Kidney tubule cell (primary cell): ENCODE data around the gene ANKRD12.
A peak's percentile ranks its signal among the peaks of the same experiment; 100 is the strongest.

Source experiments
- DNase-seq: peaks from one replicate; pipeline ENCODE4 v3.0.0-alpha.2; 2018; ENCODE audit warnings: low spot score

Gene ANKRD12

DNA sequence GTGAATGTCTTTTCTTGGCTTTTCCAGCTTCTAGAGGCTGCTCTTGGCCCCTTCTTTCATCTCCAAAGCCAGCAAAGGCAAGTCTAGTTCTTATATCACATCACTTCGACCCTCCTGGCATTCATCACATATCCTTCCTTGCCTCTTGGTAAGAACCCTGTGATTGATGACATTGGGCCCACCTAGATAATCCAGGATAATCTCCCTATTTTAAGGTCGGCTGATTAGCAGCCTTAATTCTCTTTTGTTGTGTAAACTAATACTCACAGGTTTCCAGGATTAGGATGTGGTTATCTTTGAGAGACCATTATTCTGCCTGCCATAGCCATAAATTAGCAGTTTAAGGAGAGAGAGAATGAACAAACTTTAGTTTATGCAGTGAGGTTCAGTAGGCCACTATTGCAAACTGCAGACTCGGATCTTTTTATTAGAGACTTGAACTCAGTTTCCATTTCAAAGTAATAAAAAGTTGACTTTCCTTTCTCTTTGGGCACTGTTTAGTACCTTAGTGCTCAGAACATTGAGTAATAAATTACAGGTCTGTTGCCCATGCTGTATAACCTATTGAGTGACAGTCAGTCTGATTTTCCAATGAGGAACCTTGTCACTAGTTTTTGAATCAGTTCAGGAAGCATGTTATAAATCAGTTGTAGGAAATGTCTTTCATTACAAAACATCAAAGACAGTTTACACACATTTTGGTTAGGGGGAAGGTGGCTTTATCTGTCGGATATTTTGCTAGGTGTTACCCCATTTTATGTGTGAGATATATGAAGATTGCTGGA, 29.6 kb upstream of the ANKRD12 start:
- no peak for DNase-seq

DNA sequence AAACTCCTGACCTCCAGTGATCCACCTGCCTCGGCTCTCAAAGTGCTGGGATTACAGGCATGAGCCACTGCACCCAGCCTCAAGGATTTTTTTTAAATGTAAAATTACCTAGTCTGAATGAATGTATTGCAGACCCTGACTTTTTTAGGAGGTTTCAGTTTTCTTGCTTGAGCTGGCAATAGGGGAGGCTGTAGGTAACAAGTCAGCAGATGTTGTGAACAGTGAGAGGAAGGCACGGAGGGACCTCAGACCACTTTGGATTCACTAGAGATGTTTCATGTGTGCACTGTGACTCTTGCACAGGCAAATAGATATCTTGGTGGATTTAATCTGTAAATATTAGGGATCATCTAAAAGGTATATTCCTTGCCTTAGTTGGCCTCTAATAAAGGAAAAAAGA, 27.7 kb upstream of the ANKRD12 start:
- DNase-seq, result no peak

DNA sequence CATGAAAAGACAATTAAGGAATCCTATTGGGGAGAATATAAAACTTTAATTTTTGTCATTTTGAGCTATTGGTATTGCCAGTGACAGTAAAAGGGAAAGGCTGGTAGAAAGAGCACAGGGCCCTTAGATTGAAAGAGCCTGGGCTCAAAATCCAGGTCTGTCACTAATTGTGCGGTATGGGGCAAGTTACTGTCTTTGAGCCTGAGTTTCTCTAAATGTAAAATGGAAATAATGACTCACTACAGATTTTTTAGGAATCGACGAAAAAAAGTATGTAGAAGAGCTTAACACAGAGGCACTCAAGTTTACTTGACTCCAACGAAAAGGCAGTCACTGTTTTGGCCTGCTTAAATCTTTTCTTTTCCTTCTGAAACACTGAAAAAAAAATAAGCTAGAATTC, 27.1 kb upstream of the ANKRD12 start:
- no peak for DNase-seq

DNA sequence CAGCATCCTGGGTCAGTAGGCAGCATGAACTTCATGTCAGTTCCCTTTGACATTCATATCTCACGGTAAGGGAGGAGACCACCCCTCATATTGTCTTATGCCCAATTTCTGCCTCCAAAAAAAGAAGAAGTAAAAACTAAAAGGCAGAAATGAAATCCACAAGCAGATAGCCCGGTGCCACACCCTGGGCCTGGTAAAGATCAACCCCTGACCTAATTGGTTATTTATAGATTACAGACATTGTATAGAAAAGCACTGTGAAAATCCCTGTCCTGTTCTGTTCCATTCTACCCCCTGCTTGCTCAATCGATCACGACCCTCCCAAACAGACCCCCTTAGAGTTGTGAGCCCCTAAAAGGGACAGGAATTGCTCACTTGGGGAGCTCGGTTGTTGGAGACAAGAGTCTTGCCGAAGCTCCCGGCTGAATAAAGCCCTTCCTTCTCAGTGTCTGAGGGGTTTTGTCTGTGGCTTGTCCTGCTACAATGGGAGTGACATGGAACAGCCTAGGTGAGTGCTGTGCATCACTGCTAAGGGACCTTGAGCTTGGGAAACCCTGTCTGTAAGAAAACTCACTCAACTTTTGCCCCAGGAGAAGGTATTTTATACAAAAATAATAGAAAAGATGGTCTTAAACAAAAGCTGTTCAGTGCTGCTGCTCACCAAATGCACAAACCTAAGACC, 23.0 kb upstream of the ANKRD12 start:
- DNase-seq, result no peak

DNA sequence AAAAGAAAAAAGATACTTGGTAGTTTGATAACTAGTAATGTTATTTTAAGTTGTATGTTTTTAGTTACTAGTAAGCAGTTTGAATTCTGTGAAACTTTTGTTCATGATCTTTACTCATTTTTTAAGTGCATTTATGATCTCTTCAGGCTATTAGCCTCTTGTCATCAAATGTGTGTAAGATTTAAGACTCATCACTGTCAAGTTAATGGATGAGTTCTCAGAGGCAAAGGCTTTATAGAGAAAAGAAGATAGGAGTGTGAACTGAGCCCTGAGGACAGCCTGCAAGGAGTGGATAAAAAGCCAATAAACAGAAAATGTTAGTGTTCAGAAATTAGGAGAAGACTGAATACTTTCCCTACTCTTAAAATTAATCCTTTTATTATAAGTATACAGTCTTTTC, 20.6 kb upstream of the ANKRD12 start:
- DNase-seq, result no peak

DNA sequence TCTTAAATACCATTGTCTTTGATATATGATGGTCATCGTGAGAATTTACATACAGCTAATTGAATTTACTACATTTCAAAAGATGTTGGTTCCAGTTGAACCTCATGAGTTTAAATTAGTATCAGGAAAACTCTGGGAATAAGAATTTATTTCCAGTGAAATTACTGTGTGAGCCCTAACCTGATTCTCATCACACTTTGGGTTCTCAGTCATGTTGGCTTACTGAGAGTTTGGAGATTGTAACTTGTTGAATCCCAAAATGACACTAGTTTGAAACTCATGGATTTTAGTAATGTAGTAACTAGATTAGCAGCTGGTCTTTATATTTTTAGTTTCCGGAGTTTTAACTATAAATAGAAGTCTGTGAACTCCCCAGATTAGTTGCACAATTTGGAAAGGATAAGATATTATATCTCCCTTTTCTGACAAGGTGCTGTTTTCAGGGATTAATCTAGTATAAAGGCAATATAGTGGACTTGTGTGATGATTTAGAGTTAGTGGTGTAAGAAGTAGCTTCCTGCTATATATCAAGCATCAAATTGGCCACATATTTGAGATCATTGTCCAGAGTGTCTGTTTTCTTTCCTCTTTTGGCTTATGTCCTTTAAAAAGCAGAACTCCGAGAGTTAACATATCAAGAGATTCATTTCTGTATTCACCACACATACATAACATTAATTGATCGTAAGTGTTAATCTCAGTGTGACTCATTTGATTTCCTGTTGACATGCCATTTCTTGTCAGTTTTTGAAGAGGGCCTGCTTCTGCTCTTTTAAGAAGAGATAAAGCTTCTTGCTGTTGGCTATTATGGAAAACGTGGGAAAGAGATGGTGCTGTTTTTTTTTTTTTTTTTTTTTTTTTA, 18.4 kb upstream of the ANKRD12 start:
- no peak for DNase-seq

DNA sequence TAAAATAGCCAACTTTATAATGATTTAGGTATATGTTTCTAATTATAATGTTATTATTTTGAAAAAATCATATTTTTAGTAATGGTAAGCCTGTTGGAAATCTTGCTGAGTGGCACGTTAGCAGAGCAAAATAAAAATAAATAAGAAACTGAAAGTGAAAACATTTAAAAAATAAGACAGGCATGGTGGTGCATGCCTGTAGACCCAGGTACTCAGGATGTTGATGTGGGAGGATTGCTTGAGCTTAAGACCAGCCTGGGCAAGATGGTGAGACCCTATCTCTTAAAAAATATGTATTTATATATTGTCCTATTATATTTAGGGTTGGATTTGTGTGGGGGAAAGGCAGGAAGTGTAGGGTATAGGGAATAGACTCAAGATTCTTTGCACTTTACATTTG, 15.8 kb upstream of the ANKRD12 start:
- DNase-seq, result no peak

DNA sequence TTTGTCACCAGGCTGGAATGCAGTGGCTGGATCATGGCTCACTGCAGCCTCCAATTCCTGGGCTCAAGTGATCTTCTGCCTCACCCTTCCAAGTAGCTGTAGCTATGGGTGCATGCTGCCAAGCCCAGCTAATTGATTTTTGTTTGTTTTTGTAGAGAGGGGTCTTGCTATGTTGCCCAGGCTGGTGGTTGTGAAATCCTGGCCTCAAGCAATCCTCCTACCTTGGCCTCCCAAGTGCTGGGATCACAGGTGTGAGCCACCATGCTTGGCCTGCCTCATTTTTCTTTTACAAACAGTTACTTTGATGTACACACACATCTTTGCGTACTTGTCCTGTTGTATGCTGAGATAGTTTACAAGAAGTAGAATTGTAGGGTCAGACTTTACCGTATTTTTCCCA, 13.1 kb upstream of the ANKRD12 start:
- DNase-seq, result no peak

DNA sequence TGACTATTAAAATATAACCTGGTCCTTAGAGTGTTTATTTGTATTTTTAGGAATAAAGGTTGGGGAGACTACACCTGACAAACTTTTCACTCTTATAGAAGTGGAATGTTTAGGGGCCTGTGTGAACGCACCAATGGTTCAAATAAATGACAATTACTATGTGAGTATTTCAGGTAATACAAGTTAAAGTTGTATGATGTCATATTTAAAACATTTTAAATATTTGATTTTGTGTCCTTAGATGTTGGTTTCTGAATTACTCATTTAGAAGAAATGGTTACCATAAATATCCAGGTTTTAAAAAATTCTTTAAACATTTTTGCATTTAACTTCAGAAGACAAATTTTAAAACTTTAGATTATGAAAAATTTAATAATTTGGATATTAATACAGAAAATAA, 11.8 kb upstream of the ANKRD12 start:
- DNase-seq, result peak; percentile 25

DNA sequence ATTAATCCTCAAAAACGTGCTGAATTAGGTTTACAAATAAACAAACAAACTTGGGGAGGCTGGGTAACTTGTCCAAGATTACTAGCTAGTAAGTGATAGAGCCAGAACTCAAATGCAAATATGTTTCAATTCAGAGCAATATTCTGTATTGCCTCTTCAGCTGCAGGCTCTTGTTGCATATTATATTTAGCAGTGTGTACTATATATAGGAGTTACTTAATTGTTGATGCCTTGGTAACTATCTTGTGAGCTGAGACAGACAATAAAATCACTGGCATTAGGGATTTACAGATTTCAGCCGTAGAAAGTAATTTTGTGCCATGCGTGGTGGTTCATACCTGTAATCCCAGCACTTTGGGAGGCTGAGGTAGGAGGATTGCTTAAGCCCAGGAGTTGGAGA, 10.2 kb upstream of the ANKRD12 start:
- DNase-seq, result no peak

DNA sequence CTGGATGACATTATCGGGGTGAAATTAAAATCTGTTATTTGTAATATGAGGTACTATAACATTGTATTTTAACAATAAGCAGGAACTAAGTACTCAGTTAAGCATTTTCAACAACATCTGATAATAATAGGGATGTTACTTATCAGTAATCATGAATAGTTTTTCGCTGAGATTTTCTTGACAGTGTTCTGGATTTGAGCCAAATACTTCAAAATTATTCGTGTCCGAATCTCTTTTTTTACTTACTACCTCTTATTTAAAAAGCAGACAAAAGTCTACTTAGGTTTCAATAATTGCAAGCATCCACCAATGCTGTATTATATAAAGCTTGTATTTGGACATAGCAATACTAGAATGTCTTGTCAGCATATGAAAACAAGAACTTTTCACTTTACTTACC, 6.4 kb upstream of the ANKRD12 start:
- no peak for DNase-seq

DNA sequence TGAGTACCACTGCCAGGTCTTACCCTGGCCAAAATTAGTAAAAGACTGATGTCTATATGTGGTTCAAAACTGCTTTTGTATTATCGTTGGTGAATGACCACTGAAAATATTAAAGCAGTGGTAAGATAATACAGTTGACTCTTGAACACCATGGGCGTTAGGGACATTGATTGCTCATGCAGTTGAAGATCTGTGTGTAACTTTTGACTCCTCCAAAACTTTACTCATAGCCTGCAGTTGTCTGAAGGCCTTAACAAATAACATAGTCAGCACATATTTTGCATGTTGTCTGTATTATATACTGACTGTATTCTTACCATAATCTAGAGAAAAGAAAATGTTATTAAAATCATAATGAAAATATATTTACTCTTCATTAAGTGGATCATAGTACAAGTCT, 5.8 kb upstream of the ANKRD12 start:
- no peak for DNase-seq

DNA sequence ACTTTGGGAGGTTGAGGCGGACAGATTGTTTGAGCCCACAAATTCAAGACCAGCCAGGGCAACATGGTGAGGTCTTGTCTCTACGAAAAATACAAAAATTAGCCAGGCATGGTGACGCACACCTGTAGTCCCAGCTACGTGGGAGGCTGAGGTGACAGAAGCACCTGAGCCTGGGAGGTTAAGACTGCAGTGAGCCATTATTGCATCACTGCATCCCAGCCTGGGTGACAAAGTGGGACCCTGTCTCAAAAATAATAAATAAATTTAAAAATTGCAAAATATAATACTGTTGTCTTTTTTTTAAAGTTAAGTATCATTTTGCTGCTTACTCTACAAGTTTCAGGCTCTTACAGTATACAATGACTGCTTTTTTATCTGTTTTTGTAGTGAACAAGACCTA, 4.0 kb upstream of the ANKRD12 start:
- DNase-seq, result no peak

DNA sequence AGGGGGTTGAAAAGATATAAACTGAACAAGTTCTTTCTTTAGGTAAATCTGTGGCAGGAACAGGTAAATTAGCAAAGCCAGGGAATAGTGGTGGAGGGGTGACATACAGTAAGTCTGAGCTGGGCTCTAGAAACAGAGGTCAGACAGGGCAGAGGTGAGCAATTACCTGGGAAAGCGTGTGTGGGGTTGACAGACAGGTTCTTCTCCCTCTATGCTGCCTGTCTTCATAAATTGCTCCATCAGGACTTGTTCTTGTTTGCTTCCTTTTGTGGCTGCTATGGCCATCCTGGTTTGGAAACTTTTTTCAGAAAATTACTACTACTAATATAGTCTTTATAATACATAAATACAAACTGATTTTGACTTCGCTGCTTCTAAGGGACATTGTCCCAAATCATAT, 3.4 kb upstream of the ANKRD12 start:
- DNase-seq, result no peak

DNA sequence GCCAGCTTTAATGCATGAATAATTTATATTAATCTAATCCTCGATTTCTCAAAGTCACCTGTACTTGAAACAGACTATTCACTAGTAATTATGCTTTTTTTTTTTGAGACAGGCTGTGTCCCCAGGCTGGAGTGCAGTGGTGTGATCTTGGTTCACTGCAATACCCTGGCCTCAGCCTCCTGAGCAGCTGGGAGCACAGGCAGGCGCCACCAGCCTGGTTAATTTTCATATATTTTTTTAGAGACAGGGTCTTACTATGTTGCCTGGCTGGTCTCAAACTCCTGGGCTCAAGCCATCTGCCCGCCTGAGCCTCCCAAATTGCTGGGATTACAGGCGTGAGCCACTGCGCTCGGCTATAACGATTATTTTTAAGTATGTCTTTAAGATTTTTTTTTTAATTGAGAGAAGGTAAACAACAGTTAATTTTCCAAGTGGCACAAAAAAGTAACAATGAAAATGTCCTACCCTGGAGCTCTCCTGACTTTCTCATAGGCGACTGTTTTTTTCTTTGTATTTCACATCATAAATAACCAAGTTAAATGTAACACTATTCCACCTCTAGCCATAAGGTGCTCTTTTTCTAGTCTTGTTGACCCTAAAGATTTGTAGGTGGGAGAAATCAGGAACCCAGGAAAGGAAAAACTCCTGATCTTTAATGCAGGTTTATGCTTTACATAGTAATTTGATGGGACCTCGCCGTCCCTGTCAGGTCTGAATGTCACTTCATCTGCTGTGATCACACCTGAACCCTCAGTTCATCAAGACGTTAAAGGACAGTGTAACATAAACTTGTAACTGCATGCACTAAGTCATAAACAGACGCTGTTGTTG, 1.3 kb upstream of the ANKRD12 start:
- DNase-seq, result no peak

DNA sequence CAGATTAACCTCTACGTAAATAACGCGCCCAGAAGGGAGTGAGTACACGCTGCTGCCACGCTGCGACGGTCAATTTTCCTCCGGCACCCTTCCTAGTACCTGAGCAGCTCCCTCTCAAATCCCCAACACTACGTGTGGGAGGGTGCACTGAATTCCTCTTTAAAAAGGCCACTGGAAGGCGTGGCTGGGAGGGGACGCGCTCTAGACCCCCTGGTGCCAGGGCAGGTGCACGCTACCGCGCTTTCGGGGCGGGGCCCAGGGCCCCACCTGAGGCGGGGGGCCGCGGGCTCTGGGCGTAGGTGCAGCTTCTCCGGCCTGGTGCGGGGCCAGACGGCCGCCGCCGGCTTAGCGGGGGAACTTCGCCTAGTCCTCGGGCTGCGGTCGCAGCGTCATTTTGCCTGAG, 668 bp upstream of the ANKRD12 start:
- no peak for DNase-seq

DNA sequence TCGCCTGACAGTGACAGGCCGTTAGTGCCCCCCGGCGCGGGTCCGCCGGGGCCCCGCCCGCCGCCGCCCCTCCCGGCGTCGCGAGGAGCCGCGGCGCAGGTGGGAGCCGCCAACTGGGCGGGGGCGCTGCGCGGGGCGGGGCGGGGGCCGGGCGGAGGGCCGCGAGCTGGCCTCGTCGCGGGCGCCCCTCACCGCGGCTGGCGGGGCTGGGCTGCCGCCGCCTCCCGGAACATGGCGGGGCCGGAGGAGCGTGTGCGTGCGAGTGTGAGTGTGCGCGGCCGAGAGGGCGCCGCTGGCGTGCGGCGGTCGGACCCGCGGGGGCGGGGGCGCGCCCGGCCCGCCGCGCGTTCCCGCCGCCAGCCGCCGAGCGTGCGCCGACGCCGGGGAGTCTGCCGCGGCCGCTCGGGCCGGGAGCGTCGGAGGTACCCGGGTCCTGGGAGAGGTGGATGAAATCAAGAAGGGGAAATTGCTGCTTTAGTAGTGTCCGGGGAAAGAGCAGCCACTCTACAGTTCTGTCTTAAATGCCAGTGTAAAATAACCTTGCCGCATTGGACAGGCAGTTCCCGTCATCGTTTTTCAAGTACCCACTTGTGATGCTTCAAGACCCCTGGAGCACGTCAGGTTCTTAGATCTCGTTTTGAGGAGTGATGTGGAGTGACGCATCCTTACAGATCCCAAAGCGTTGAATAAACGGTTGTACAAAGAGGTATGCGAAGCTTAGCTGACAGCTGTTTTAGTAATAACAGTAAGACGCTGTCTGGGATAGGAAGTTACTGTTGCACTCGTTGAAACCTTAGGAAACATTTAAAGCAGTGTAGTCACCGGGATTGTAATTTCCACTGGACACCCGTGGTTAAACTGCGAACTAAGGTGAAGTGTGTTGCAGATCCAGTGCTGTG, 836 bp downstream of the ANKRD12 start:
- DNase-seq, result peak; percentile 80

DNA sequence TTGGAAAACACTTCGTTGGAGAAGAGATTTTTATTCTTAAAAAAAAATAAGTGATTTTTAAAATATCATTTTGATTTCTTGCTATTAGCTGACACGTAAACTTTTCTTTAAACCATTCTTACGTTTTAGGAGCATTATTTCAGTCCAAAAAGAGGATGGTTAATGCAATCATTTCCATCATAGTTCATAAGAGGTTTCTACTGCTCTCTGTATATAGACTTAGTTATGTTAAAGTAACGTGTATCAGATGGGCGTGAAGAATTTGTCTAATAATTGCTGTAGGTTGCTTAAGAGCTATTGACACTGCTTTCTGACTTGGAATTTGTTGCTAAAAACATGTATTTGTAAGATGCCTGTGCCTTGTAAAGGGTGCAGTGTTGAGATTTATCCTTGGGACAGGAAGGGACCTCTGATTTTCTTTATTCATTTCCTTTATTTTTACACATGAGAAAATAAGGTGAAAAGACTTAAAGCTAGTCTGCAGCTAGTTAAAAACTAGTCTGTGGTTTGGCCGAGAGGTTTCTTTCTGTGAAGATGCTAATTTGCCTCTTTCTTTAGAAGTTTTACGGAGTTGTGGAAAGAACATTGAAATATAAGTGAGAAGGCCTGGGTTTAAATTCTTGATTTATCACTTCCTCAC, 2.9 kb downstream of the ANKRD12 start:
- no peak for DNase-seq

DNA sequence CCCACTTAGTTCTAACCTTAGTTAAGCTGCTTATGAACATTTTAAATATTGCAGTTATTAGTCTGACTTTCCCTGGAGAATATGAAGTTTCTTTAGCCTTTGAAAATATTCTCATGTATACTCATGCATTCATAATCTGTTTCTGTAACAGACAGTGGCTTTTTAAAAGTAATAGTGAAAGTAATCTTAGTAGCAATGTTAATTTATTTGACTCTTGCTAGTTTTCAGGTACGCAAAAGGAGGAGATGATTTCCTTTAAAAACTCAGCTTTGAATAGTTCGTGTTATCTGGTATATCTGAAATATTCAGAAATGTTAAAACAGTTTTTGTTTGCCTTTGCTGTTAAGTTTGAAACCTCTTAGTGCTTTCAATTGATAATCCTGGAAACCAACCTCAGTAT, 3.8 kb downstream of the ANKRD12 start:
- DNase-seq, result no peak

DNA sequence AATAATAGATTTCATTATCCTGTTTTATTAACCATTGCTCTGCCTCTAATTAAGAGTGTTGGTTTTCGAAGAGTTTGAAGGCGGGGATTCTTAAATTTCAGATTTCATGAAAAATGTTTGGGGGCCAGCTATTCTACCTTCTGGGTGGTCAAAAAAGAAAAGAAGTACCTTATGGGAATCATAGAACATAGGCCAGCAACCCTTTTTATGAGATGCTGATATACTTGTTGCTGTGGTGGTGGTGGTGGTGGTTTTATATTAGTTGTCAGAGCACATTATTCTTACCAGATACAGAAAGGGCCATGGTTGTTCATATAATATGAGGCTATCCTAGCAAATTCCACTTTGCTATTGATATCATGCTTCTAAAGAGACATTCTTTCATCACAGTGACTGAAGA, 4.4 kb downstream of the ANKRD12 start:
- no peak for DNase-seq

DNA sequence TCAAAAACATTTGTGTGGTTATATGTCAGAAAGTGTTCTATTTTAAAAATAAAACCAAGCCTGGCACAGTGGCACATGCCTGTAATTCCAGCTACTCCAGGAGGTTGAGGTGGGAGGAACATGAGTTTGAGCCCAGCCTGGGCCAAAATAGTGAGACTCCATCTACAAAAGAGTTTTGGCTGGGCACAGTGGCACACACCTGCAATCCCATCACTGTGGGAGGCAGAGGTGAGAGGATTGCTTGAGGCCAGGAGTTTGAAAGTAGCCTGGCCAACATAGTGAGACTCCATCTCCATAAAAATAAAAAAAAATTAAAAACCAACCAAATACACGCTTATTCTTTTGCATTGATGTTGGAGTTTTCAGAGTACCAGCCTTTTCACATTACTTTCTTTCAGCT, 9.6 kb downstream of the ANKRD12 start:
- DNase-seq, result no peak
